Caki2 (cell line): ENCODE data around the gene ATP5ME. TPM values are rescaled to one million over a fixed set of nuclear protein-coding genes. Genes with fewer than 3 reads are reported as not detected.

ENCODE experiments used
- DNase-seq: peaks from one replicate; pipeline ENCODE4 v3.0.0-alpha.2; 2015; ENCODE audit warnings: low read depth
- in situ Hi-C: cut with HindIII; loops from 2 replicates; pipeline ENCODE4 v1.10.0; 2016; ENCODE audit warnings: low sequenced_read_pairs, low pct_unique_long_range_greater_than_20kb, mixed read lengths
- total RNA-seq: library from RNA; depleted of rRNA; stranded (reverse); fragments of >200 nt; shearing (Covaris generic); gene quantifications from 2 replicates; pipeline ENCODE4 v1.2.3, GENCODE V29; 2014; ENCODE audit warnings: low replicate concordance

ATP5ME gene
- total RNA-seq, 1 experiment from 2014 or later, result 265 TPM

DNA sequence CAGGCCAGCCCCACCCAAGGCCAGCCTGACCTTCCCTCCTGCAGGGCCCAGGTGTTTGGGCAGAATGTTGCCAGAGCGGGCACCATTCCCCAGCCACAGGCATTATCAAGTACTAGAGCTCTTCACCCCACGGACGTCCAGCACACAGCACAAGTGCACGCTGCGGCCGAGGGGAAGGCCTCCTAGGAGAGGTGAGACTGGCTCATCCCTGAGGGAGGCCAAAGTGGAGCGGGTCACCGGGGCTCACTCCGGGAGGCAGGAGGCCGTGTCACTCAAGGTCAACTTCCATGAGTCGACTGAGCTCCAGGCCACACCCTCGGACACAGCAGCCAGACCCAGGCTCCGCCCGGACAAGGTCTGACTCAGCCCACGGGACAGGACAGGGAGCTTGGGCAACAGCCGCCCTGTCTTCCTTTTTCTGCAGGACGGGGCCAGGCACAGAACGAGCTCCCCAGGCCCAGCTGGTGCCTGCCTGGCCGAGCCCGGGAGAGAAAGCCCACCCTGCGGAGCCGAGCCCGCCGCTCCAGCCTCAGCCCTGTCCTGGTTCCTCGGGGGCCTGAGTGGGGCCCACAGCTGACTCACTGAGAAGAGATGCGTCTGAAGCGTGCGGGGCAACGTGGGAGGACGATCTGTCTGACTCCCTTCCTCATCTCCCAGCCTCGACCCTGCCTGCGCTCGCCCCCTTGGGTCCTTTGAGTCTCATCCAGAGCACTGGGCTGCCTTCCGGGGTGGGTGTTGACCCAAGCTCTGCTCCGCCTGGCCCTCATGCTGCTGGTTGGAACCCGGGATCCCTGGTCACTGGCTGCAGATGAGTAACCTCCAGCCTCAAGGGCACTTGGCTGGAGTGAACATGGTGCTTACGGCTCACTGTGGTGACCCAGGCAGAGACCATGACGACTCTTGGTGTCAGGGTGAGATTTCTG is 13.2 kb upstream of the ATP5ME start:
- in situ Hi-C loops, result no loop called here
- DNase-seq, result peak; percentile 86

DNA sequence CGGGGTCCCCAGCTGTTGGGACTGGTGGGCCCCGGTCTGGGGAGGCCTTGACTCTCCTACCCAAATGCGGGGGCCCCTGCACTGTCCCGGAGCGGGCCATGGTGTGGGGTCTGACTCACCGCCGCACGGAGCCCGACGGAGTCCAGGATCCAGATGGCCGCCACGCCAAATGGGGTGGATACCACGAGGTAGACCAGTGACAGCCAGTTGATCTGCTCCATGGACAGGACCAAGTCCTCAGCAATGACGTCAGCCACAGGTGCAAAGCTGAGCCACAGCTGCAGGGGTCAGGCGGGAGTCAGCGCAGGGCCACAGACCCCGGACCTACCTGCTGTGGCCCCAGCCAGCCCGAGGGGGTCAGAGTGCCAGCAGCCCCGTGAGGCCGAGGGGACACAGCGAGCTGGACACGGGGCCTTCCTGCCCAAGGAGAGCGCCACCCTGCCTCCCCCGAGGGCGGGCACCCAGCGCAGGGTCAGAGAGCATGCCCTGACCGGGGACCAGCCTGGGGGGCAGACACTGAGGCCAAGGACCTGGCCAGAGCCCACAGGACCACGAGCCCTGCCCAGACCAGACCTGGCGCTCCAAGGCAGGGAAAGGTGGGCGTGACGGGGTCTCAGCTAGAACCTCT is 12.5 kb upstream of the ATP5ME start:
- no peak for DNase-seq
- in situ Hi-C loops, result no loop called here

DNA sequence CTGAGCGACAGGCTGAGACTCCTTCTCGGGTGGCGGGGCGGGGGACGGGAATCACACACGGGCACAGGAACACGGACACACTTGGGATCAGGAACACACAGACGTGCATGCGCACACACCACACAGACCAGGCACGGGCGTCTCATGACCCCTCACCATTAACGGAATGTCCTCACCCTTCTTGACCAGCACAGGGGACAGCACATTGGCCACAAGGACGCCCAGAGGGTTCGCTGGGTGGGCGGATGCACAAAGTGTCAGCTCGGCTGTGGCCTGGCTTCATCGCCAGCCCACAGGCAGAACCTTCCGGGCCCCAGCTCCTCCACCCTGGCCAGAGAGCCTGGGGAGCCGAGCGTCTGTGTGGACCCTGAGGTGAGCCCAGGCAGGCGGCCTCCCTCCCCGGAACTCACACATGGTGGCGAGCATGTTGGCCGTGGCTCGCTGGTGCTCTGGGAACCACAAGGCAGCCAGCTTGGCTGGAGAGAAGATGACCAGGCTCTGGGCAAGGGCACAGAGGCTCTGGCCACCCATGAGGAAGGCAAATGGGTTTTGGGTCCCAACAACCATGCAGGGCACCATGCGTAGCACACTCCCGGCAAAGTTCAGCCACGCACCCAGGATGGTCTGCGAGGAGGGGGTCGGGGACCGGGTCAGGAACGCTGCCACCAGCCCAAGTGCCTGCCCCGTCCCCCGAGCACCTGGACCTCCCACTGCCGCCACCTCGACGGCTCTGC is 11.8 kb upstream of the ATP5ME start:
- in situ Hi-C loops, result no loop called here
- DNase-seq, result no peak

DNA sequence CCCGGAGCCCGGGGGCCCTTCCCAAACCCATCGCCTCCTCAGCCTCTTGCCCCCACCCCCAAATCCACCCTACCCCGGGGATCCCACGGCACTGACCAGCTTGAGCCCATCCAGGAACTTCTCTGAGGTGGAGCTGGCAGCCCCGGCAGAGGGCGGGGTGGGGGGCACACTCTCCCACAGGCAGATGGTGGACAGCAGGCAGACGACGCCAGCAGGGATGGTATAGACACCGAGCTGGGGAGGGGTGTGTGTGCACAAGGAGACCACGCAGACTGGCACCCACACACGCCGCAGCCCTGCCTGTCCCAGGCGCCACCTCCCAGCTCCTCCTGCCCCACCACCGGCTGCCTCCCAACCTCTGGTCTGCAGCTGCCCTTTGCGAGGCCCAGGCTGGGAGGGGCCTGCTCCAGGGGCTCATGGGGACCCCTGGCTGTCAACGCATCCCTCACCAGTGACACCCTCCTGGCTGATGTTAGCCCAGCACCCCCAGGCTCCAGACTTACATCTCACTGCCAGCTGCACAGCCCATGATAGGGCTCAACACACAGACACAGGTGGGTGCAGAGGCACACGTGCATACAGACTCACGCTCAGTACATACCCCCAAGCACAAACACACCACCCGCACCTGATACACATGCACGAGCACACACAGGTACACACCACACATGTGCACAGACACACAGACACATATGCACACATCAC is 10.7 kb upstream of the ATP5ME start:
- DNase-seq, result no peak
- in situ Hi-C loops, result no loop called here

DNA sequence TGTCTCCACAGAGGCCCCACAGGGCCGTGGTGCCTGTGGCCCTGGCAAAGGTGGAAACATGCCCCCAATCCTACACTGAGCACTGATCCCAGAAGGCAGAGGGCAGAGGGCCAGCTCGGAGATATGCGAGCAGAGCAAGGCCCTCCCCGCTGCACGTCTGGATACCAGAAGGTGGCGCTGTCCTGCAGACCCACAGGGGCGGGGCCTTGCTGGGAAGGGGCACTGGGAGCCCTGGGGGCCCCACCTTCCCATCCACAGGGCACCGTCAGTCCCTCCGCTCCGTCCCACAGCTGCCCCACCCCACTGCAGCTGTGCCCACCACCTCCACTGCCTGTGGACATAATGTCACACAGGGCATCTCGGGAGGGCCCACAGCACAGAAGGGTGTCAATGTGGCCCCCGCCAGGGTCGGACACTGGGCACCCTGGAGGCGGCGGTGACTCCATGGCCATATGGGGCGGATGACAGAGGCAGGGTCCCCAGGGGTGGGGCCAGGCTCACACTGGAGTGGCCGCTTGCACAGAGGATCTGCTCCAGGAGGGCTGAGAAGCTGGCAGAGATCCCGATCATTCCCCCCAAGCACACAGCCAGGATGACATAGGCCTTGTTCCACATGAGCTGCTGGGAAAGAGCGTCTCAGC is 10.0 kb upstream of the ATP5ME start:
- in situ Hi-C loops, result no loop called here
- DNase-seq, result peak; percentile 54

DNA sequence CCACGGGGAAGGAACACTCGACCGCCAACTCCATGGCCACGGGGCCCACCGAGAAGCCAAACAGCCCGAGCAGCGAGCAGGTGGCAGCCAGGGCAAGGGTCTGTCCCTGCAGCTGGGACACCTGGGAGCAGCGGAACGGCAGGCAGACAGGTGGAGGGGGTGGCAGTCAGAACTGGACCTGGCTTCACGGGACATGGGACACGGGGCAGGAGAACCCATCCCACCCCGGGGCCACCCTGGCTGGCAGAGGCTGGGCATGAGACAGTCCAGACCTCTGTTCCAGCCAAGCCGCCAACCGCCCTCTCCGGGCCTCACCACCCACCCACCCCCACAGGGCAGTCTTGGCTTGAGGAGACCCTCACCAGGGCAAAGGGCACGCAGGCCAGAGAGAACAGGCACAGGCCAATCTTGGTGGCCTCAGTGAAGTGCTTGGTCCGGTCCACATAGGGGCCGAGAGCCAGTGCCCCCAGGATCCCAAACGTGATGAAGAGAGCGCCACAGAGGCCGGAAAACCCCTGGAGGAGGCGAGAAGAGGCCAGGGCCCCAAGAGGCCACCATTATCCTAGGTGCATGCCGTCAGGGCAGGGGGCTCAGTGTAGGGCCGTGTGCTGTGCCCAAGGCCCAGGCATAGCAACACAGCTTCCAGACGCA is 9.3 kb upstream of the ATP5ME start:
- in situ Hi-C loops, result no loop called here
- no peak for DNase-seq

DNA sequence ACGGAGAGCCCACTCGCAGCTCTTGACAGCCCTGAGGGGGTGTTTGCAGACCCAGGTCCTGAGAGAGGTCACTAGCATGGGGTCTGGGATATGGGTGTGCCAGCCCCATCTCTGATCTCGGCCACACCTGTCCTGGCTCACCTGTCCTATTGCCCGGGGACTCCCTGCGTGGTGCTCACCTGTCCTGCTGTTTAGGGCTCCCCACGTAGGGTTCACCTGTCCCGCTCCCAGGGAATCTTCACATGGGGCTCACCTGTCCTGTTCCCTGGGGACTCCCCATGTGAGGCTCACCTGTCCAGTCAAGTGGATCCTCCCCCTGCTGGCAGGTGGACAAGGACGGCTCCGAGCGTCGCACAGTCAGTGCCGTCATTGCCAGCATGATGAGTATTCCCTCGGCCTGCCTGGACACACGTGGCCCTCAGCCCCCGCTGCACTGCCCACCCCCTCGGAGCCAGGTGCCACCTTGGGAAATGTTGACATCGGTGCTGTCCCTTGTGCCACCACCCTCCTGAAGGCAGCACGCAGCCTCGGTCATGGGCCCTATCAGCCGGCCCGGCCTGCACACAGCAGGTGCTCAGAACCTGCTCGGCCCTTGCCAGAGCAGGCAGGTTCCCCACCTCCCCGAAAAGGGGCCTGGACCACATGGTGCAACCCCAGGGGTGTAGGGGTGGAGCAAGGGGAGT is 8.6 kb upstream of the ATP5ME start:
- in situ Hi-C loops, result no loop called here
- DNase-seq, result no peak

DNA sequence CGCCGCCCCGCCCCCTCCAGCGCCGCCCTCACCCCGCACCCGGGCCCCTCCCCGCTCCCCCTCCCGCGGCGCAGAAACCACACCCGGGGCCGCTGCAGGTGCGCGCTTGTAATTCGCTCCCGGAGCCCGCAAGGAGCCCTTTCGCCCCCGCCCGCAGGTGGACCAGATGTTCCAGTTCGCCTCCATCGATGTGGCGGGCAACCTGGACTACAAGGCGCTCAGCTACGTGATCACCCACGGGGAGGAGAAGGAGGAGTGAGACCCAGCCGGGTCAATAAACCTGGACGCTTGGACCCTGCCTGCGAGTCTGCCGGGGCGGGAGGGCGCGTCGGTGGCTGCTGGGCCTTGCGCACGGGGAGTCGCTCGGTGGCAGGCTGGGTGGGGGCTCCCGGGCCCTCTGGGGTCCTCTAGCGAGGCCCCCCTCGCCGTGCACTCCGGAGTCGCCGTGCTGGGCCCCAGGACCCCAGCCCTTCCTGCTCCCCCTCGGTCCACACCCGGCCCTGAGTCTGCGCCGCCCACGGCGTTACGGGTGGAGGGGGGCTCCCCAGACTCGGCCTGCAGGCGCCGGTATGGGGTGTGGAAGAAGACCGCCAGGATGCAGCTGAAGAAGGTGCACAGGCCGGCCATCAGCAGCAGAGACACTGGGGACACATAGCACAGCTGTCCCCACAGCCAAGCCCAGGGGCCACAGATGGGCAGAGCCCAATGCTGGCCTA is 7.8 kb upstream of the ATP5ME start:
- in situ Hi-C loops, result no loop called here
- DNase-seq, result peak; percentile 44

DNA sequence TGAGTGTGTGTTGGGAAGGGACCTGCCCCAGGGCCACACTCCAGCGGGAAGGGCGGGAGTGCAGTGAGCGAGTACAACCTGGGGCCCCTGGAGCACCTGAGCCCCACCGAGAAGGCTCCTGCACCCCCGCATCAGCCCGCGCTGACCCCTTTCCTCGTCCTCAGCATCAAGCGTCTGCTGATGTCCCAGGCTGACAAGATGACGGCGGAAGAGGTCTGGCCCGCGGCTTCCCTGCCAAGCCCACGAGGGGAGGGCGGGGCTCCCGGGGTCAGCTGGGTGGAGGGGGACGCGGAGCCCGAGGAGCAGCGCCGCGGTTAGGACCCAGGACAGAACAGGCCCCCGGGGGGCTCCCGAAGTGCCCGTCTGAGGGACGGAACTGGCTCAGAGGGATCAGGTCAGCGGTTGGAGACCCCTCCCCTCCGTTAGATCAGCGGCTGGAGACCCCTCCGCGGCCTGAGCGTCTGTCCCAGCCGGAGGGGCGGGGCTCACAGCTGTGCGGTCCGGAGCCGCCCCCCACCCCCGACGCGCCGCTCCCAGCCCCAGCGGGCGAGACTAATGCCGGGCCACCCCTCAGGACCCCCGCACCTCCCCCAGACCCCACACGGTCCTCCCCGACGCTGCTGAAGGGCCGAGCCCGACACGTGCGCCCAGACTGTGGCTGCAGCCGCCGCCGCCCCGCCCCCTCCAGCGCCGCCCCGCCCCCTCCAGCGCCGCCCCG is 7.0 kb upstream of the ATP5ME start:
- peak; percentile 66 for DNase-seq
- in situ Hi-C loops, result no loop called here

DNA sequence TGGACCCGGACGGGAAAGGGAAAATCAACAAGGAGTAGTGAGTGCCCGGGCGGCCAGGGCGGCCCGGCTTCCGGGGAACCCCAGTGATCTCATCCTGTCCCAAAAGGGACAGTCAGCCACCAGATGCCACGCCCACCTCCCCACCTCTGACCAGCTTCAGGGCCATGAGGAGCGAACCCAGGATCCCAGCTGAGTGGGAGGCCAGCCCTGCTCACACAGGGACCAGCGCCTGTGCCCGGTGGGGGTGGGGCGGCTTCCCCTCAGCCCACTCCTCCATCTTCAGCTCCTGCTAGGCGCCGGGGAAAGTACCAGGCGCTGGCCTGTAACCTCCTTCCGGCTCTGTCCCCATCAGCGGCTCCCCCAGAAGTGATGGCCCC is 6.5 kb upstream of the ATP5ME start:
- no peak for DNase-seq
- in situ Hi-C loops, result no loop called here

DNA sequence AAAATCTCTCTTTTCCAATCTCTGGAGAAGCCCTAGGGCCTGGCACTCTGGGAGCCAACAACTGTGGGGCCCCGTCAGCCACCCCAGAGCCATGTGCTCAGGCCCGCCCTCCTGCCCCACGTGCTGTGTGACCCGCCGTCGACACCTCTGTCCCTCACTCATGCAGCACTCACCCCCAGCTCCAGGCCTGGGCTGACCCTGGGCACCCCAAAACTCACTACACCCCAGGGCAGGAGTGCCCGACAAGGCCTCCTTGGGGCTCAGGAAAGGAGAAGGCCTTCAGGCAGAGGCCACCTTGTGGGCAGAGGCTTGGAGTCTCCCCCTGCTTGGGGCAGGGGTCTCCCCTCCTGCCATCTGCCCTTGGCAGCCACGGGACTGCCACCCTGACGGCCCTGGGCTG is 6.0 kb upstream of the ATP5ME start:
- in situ Hi-C loops, result no loop called here
- no peak for DNase-seq

DNA sequence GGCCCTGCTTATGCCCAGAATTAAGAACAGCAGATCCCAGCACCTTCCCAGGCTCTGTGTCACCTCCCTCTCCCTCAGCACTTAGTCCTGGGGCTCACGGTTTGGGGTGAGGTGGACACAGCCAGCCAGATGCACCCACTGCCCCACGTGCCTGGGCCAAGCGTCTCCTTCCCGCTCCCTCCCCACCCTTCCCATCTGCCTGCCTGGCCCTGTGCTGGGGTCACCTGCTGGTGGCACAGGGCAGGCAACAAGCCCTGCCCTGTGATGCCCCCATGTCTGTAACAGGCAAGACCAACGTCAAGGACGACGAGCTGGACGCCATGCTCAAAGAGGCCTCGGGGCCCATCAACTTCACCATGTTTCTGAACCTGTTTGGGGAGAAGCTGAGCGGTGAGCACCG is 5.6 kb upstream of the ATP5ME start:
- in situ Hi-C loops, result no loop called here
- no peak for DNase-seq

DNA sequence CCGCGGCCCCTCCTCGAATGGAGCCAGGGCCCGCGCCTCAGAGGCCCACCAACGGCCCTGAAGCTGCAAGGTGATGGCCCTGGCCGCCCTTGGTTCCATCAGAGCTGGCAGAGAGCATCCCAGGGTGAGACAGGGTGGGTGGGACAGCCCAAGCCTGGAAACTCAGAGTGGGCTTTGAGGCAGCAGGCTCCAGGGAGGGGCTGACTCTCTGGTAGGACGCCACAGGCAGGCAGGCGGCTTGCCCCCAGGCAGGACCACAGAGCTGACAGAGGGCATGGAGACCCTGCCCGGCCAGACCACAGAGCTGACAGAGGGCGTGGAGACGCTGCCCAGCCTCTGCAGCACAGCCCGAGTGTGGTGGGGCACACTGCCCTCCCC is 5.0 kb upstream of the ATP5ME start:
- in situ Hi-C loops, result no loop called here
- no peak for DNase-seq

DNA sequence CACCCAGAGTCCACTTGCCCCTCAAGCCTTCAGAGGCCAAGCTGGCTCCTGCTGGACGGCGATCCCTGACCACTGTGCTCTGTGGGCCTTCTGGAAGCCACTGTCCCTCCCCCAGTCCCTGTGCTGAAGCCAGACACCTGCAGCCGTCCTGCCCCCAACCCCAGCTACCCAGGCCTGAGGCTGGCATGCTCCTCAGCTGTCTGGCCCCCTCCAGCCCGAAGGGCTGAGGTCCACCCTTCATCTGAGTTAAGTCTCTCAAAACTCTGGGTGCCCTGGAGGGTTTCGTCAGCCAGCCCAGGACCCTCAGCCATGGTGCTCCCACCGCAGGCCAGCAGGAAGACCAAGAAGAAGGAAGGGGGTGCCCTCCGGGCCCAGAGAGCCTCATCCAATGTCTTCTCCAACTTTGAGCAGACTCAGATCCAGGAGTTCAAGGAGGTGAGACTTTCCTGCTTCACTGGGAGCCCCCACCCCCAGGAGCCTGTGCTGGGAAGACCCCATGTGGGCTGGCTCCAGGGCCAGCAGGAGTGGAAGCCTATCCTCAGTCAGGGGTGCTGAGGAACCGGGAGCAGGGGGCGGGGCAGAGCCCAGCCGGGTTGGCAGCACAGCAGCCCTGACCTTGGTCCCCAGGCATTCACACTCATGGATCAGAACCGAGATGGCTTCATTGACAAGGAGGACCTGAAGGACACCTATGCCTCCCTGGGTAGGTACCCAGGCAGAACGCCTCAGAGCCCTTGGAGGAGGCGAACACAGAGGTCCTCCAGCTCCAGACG is 4.4 kb upstream of the ATP5ME start:
- no peak for DNase-seq

DNA sequence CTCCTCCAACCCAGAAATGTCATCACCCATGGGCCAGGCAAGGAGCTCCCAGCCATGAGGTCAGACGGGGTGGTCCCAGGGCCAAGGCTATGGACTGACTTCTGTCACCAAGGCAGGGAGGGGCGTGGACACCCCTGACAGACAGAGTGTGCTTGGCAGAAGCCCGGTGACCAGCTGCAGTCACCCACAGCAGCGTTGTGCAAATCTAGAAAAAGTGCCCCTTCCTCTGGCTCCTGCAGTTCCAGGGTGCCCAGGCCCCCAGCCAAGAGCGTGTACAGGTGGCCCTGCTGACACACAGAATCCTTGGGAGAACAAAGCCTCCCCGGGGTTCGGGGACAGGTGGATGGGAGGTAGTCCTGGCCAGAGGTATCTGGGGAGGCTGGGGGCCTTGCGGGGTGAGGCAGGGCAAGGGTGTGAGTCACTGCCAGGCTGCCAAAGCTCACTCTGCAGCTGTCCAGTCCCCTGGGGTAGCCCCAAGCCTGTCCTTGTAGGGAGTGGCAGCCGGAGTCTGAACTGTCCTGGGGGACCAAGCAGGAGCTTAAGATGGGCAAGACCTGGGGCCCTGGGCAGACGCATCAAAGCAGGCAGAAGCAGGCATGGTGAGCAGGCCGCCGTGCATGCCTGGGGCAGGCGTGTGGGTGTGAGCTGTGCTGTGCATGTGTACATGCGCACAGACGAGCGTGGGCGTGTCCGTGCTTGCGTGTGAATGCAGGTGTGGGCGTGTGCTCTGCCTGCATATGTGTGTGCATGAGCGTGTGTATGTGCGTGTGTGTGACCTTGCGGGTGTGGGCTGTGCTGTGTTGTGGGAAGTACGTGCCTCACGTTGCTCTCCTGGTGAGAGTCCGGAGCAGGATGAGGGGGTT is 3.6 kb upstream of the ATP5ME start:
- no peak for DNase-seq
- in situ Hi-C loops, result no loop called here

More for the DNA sequence above, 4.4 kb upstream of the ATP5ME start:
- in situ Hi-C loops, result no loop called here
